T follicular helper cell (primary cell): Measurements from ENCODE around the gene CACUL1.
A peak's percentile ranks its signal among the peaks of the same experiment; 100 is the strongest.
"Not testable (repeated sequence)": the region's sequence is repeated elsewhere in the genome, so short reads cannot be mapped to it uniquely, and the experiment has no call there.

Experiments
- DNase-seq: peaks from one replicate; pipeline ENCODE4 v3.0.0-alpha.2; 2020; ENCODE audit warnings: low read depth

The CACUL1 gene

GRCh38 chr10:118768041-118768919 lies 13.5 kb upstream of the CACUL1 start:
- DNase-seq = no peak

DNA sequence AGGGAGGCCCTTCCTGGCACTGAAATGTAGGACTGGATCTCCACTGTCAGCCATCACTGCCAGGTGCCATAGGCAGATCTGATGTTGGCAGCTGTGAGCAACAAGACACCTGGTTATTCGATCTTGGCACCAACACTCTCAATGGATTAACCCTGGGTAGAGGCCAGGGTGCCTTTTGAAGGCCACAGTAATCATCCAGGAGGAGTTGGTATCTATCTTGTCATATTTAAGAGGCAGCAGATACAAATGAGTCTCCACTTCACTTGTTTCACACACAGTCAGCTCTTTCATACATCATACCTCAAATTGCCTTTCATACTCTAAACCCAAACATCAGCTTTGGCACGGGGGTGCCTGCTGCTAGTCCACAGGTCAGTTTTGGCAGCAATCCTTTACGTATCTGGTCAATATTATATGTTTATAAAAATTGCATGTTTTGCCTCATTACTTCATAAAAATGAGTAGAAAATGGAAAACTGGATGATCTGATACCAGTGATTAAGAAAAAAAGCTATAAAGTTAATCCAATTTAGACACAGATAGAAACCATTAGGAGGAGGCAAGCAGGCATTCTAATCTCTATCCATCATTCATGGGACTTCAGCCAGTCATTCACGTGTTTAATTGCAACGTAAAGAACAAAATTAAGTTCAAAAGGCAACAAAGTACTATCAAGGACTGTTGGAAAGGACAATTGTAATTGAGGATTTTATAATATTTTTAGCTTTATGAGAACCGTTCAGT lies 12.7 kb upstream of the CACUL1 start:
- no peak for DNase-seq

GRCh38 chr10:118764195-118764594 lies 9.4 kb upstream of the CACUL1 start:
- DNase-seq = no peak

DNA sequence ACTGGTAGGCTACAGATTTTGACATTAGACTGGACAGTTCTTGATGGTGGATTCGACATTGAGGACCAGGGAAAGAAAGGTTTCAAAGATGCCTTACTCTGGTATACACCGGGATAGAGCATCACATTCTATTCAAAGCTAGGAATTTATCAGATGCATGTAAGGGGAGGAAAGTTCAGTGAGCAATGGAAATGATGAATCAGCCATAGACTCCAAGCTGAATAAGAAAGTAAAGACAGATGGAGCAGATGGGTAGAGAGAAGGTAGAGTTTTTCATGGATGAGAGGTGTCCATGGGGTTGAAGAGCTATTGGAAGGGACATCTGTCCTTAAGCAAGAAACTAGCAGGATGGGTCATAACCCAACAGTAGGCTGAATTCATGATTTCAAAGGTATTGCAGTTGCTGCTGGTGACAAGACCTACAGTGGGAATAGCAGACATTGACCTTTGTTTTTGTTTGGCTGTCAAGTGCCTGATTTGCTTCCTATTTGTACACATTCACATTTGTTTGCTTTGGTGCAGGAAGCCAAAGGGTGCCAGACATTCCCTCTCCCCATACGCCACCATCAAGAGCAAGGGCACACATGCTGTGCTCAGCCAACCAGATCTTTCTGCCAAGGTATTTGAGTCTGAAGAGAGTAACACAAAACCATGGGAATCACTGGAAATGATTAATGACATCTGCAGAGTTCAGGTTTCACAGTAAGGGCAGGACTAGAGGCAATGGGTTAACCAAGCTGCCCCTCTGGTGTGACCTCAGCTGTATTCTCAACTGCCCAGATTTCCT lies 8.6 kb upstream of the CACUL1 start:
- no peak for DNase-seq

DNA sequence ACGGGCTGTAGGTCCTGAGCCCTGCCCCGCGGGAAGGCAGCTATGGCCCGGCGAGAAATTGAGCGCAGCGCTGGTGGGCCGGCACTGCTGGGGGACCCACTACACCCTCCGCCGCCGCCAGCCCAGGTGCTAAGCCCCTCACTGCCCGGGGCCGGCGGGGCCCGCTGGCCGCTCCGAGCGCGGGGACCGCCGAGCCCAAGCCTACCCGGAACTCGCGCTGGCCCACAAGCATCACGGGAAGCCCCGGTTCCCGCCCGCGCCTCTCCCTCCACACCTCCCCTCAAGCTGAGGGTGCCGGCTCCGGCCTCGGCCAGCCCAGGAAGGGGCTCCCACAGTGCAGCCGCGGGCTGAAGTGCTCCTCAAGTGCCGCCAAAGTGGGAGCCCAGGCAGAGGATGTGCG lies 5.5 kb upstream of the CACUL1 start:
- no peak for DNase-seq

GRCh38 chr10:118758449-118758848 lies 3.7 kb upstream of the CACUL1 start:
- no peak for DNase-seq

GRCh38 chr10:118754229-118754555 lies 578 bp downstream of the CACUL1 start:
- DNase-seq = peak; percentile 19

- no peak for DNase-seq
Measured at GRCh38 chr10:118753331-118754228, 1.2 kb downstream of the CACUL1 start.

- DNase-seq = no peak
Measured at GRCh38 chr10:118752409-118752808, 2.4 kb downstream of the CACUL1 start.

DNA sequence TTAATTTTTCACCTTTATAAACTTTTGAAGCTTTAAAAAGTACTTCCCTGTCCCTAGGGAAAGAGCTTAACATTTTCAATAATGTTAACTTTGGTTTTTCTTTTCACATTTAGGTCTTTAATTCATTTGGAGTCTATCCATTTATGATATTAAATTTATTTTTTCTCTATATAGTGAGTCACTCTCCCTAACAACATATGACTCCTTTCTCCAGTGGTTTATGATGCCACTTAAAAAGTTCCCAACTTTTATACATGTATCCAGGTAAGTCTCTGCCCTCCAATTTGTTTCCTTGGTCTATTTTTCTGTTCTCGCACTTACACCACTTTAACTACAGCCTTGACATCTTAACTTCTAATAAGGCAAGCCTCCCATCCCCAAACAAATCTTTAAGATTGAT lies 3.5 kb downstream of the CACUL1 start:
- DNase-seq = no peak

GRCh38 chr10:118748041-118748440 lies 6.7 kb downstream of the CACUL1 start:
- DNase-seq = no peak

GRCh38 chr10:118746246-118746645 lies 8.5 kb downstream of the CACUL1 start:
- DNase-seq = no peak

DNA sequence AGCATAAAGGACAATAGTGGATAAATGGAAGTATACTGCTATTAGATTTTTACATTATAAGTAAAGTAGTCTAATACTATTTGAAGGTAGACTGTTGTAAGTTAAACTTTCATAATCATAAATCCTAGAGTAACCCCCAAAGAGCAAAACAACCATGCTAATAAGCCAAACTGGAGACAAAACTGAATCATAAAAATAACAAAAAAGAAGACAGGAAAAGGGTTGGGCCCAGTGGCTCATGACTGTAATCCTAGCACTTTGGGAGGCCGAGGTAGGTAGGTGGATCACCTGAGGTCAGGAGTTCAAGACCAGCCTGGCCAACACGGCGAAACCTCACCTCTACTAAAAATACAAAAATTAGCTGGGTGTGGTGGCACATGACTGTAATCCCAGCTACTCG lies 9.7 kb downstream of the CACUL1 start:
- DNase-seq = no peak

GRCh38 chr10:118744346-118744918 lies 10.3 kb downstream of the CACUL1 start:
- DNase-seq = not testable (repeated sequence)

DNA sequence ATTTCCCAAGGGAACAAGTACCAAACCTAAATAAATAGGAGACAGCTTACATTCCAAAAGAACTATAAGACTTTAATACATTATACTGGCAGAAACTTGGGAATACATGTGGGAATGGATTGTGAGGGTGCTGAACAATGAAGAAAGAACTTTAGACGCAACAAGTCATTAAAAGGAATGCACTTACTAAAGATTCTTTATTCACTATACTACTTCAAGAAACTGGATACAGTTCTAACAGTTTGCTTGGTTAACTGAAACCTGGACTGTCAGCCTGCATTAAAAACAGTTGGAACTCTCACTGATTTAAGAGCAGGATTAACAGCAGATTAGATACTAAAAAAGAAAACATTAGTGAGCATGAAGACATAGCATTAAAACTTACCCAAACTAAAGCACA lies 12.0 kb downstream of the CACUL1 start:
- no peak for DNase-seq

- no peak for DNase-seq
Measured at GRCh38 chr10:118742032-118742431, 12.7 kb downstream of the CACUL1 start.

DNA sequence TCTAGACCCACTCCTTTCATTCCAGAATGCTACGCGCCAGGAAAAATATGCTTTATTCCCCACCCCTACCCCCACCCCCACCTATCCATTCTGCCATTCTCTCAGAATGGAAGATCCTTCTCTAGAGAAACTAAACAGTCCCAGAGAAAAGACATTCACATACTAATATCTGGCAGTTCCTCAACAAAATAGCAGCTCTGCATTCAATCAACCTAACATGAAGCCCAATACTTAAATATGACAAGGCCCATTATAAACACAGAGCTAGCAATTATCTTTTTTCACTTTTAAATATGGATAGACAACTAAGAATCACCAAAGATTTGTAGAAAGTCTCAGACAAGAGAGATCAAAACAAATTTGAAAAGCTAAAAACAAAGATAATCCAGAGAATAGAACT lies 16.4 kb downstream of the CACUL1 start:
- no peak for DNase-seq

DNA sequence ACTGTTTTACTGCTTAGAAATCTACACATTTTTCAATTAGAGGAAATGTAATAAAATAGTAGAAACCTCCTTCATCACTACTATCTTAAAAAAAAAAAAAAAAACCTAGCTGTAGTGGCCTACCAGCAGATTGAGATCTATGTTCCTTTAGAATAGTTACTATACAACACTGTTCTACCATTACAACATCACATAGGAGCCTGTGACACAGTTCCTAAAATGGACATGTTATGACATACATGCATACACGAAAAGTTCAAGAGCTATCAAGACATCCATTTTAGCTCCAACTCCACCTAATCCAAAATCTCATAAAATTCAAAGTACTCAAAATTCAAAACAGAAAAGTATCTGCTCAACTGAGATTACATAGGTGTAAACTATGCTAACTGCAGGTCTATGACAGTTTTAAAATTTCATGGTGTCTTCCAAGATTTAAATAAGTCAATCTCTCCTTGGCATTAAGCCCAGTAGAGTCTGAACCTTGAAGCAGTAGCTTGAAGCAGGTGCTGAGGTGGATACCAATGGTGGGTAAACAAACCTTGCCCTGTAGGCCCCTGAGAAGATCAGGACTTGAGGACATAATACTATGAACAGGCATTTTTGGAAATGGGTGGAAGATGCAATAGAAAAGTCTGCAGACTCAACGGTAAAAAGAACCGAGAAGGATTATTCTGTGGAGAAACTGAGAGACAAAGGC lies 17.0 kb downstream of the CACUL1 start:
- DNase-seq = no peak

GRCh38 chr10:118735294-118735693 lies 19.5 kb downstream of the CACUL1 start:
- no peak for DNase-seq

DNA sequence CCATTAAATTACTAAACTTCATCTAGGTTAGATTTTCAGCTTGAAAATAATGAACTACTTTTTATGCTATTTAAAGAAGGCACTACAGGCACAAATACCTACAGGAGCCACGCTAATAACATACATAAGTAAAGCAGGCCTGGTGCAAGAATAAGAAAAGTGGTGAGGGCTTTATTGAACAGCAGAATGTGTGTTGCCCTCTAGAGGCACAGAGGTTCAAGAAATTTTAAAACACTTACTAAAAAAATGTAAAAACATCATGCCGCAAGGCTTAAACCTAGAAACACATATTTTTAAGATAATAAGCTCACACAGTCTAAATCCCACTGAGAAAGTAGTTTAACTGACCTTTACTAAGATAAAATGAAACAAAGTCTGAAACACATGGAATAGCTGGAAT lies 20.3 kb downstream of the CACUL1 start:
- no peak for DNase-seq
